Measurements from ENCODE around the gene BCL11A. TPM values are rescaled to one million over a fixed set of nuclear protein-coding genes. Genes with fewer than 3 reads are reported as not detected.

The BCL11A gene
- total RNA-seq, 2 experiments from 2014 or later: 0.40 to 0.64 TPM

DNA sequence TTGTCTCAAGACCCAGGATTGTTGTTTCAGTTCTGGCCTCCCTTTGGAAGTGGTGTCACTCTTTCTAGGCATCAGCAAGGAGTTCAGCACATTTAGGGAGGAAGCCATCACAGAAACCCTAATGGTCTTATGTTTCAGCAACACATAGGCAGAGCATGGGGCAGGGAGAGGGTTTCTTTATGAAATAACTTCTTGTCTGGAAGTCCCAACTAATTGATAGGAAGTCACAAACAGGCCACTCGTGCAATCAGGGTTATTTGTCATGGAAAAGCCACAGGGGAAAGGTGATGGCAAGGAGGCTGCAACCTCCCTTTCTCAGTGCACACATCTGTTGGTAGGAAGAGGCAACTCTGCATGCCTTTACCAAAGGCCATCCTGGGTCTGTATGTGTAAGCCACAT is 103.0 kb downstream of the BCL11A start:
- Mint-ChIP-seq H3K27me3 (peaks cover 5% of the 10 kb centered on the region), H3K9me3 (no peaks in the 10 kb centered on the region), H3K27ac (no peak overlapping the region), H3K36me3 (no peaks in the 10 kb centered on the region), H3K4me1 (no peaks in the 10 kb centered on the region), H3K4me3 (no peak overlapping the region)
- POLR2A ChIA-PET: no interaction called here
- no peak for ATAC-seq (ENCODE audit: low read depth)
- no peak for DNase-seq

DNA sequence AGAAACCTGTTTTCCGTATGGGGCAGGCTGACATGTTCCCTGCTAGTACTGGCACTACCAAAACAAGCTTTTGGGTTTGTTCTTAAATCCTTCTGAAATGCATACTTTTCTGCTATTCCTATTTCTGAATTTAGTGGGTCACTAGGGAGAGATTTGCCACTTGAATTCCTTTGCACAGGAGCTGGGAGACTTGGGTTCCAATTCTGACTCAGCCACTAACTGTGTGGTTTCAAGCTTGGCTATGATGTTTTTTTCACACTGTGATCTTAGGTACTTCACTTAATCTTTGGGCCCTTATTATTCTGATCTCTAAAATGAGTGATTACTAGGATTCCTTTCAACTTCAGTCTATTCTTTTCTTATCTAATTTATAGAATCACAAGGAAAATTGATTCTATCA is 105.5 kb downstream of the BCL11A start:
- no peaks in the 10 kb centered on the region for H3K9me3 Mint-ChIP-seq
- POLR2A ChIA-PET: no interaction called here
- DNase-seq: no peak

DNA sequence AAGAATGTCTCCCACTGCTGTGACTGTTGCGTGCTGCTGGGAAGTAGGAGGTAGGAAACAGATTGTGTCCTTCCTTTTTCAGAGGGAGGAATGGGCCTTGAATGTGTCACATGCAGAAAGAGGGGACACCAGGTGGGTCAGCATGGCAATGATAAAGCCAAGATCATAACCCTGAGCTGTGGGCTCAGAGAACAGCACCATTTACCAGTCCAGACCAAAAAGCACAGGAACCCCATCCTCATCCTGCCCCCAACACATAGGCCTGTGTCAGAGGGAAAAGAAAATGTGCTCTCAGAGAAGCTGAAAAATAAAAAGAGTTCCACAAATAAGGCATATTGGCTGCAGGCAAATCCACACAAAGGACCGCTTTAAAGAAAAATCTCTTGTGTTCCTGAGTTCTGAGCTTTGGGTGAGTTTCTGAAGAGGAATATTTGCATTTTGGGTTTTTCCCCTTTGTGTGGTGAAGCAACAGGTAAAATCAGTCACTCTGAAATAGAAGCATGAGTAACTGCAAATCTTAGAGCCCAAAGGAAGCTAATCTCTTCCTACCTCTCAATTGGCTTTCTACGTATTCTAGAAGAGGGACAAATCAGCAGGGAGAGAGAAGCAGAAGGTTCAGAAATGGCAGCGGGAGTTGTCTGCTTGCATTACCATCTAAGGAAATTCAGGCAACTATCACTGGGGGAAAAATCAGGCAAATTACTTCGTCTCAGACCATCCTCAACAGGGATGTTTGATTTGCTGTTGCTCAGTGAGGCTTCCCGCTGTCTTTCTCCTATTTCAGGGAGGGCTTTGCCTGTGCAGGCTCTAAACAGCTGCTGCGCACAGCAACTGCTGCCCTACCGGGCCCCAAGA is 106.8 kb downstream of the BCL11A start:
- Mint-ChIP-seq H3K4me1 (no peaks in the 10 kb centered on the region), H3K27ac (no peak overlapping the region), H3K36me3 (no peaks in the 10 kb centered on the region), H3K9me3 (no peaks in the 10 kb centered on the region), H3K27me3 (peaks cover 3% of the 10 kb centered on the region), H3K4me3 (no peak overlapping the region)
- DNase-seq (no peak), ATAC-seq (ENCODE audit: low read depth) (no peak)
- POLR2A ChIA-PET: no interaction called here

More for the DNA sequence above, 105.5 kb downstream of the BCL11A start:
- Mint-ChIP-seq H3K27ac (no peak overlapping the region), H3K4me3 (no peak overlapping the region), H3K27me3 (peaks cover 3% of the 10 kb centered on the region), H3K4me1 (no peaks in the 10 kb centered on the region), H3K36me3 (no peaks in the 10 kb centered on the region)
- no peak for ATAC-seq (ENCODE audit: low read depth)

DNA sequence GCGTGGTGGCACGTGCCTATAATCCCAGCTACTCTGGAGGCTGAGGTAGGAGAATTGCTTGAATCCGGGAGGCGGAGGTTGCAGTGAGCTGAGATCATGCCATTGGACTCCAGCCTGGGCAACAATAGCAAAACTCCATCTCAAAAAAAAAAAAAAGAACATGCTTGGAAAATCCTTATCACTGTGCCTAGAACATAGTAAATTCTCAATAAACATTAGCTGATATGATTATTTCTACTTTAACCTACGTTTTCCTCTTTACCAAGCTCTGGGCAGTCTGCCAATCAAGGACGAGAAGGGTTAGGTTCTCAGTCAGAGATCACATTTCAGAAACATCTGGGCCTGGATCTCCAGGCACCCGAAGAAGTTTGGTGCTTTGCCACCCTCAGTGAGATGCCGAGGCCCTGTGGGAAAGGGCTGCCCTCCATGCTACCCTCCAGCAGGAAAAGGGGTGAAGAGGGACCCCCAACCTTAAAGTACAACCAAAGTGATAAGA is 107.7 kb downstream of the BCL11A start:
- Mint-ChIP-seq H3K27ac (no peak overlapping the region), H3K27me3 (peaks cover 3% of the 10 kb centered on the region), H3K36me3 (no peaks in the 10 kb centered on the region), H3K4me3 (no peak overlapping the region), H3K4me1 (no peaks in the 10 kb centered on the region), H3K9me3 (no peaks in the 10 kb centered on the region)
- POLR2A ChIA-PET: no interaction called here
- DNase-seq (no peak), ATAC-seq (ENCODE audit: low read depth) (no peak)

DNA sequence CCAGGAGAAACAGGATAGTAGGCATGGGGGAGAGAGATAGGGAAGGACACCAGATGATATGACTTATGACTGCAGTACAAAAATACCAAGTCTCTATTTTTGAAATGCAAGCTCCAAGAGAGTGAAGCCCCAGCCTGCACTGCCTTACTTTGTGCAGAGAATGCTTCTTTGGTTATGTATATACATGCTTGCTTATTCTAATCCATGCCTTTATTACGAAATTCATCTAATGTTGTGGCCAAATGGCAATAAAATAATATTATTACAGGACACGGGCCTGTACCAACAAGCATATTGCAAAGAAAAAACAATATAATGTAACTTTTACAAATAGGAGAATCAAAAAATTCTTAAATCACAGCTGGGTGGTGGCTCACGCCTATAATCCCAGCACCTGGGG is 110.8 kb downstream of the BCL11A start:
- Mint-ChIP-seq H3K9me3 (no peaks in the 10 kb centered on the region), H3K27me3 (peaks cover 5% of the 10 kb centered on the region), H3K4me3 (no peak overlapping the region), H3K27ac (no peak overlapping the region), H3K4me1 (no peaks in the 10 kb centered on the region), H3K36me3 (no peaks in the 10 kb centered on the region)
- no peak for ATAC-seq (ENCODE audit: low read depth)
- POLR2A ChIA-PET: no interaction called here
- no peak for DNase-seq

DNA sequence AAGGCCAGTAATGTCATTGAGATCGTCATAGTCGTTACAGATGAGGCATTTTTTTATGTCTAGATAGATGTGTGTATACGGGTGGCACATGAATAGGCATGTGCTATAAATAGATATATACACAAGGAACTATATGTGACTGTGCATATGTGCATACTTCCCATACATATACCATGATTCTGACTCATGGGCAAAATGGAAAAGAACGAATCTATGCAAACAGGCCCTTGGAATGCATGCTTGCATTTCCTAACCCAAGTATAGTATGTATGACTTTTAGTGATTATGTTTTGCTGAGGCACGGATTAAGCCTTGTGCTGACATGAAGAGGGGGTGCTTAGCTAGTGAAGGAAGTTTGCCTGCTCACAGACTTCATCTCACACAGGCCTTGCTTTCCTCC is 111.7 kb downstream of the BCL11A start:
- H3K4me1 Mint-ChIP-seq: no peaks in the 10 kb centered on the region
- DNase-seq: no peak
- no peak overlapping the region for H3K27ac Mint-ChIP-seq
- H3K4me3 Mint-ChIP-seq: no peak overlapping the region
- H3K36me3 Mint-ChIP-seq: no peaks in the 10 kb centered on the region
- peaks cover 2% of the 10 kb centered on the region for H3K27me3 Mint-ChIP-seq
- no peak for ATAC-seq (ENCODE audit: low read depth)
- H3K9me3 Mint-ChIP-seq: no peaks in the 10 kb centered on the region
- POLR2A ChIA-PET: no interaction called here

DNA sequence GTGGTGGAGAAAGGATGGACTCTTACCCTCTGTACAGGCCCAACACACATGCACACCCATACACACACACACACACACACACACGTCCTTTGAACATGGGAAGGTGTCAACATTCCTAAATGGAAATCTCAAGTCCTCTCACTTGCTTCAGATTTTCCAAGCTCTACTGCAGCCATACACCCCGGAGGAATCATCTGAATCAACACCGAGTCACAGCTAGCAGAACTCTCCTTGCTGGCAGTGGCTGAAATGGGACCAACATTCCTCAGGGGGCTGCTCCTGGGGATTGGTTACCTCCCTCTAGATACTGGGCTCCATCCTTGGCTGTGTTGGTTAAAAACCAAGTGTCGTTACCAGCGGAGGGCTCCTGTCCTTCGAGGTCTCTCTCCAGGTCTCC is 112.7 kb downstream of the BCL11A start:
- H3K9me3 Mint-ChIP-seq: no peaks in the 10 kb centered on the region

DNA sequence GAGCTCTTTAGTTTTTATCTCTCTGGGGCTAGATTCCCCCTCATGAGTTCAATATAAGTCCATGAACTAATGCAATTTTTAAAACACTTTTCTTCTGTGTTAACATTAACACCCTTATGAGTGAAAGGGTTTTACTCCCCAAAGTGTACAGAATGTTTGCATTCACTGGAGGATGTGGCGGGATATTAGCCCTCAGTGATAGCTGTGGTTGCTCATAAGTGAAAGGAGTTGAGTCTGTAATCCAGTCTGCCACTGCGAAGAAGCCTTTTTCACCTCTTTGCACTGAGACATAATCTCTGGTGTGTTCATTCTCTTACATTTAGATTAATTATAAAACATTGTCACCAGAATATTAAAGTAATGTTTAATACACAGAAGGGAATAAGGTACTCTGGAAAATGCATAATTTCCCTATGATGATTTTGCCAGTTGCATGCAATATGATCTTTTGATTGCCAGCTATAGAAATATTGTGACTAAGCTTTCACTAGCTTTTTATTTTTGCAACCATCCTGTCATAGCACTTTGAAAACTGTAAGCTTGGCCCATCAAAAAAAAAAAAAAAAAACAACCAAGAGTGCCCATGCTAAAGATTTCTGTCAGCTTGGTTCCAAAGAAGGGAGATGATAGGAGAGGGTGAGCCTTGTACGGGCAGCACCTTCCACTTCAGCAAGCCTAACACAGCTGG is 113.2 kb downstream of the BCL11A start:
- DNase-seq (no peak), ATAC-seq (ENCODE audit: low read depth) (no peak)
- Mint-ChIP-seq H3K4me3 (no peak overlapping the region), H3K27ac (no peak overlapping the region), H3K36me3 (no peaks in the 10 kb centered on the region), H3K27me3 (peaks cover 2% of the 10 kb centered on the region), H3K4me1 (no peaks in the 10 kb centered on the region), H3K9me3 (no peaks in the 10 kb centered on the region)
- POLR2A ChIA-PET: no interaction called here

More for the DNA sequence above, 112.7 kb downstream of the BCL11A start:
- Mint-ChIP-seq H3K4me3 (no peak overlapping the region), H3K27ac (no peak overlapping the region), H3K36me3 (no peaks in the 10 kb centered on the region), H3K4me1 (no peaks in the 10 kb centered on the region), H3K27me3 (peaks cover 2% of the 10 kb centered on the region)
- DNase-seq (no peak), ATAC-seq (ENCODE audit: low read depth) (no peak)
- POLR2A ChIA-PET: no interaction called here

DNA sequence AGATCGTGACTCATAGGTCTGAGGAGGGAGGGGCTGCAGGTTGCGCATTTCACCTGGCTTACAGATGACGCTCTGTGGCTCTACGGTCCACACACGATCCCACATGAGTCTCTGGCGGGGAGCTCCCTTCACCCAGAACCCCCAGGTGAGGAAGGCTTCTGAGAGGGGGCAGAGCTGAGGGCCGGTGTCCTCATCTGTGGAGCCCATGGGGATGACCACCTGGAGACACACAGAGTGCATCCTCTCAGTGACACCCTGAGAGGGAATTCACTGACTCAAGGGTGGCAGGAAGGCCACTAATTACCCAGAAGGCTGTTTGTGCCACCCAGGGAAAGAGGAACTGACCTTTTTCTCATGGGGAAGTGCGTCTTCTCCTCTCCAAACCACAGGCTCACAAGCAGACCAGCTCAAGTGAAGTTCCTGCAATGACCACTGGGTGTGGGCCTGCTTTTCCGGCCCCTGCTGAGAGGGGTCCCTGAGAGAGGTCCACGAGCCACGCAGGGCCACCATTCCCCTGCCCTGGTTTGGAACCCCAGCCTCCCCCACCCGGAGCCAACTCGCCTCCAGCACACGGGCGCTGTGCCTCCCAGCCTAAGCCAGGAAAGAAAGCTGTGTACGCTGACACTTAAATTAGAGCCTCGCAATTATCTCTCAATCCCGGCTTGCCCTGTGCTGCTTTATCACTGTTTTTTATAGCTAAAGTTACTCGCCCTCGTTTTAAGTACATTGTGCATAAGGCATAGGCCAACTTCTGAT is 114.1 kb downstream of the BCL11A start:
- Mint-ChIP-seq H3K27me3 (peaks cover 2% of the 10 kb centered on the region), H3K36me3 (no peaks in the 10 kb centered on the region), H3K4me1 (no peaks in the 10 kb centered on the region), H3K4me3 (no peak overlapping the region), H3K9me3 (no peaks in the 10 kb centered on the region), H3K27ac (no peak overlapping the region)
- POLR2A ChIA-PET: no interaction called here
- ATAC-seq (ENCODE audit: low read depth) (no peak), DNase-seq (no peak)

DNA sequence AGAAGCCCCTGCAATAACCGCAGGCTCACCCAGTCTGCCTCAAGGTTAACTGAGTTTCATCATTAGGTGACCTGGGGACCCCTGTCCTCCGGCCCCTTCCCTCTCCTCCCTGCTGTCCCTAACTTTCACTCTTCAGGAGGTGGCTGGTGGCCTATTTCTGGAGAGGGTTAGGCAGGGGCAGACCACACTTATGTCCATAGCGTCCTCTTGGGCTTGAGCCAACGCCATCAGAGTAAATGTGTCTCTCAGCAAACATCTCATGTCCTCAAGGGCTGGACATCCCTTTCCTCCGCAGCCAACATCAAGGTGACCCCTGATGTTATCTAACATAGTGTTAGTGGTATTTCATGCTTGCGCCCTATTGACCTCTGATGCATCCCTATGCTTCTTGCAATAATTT is 114.8 kb downstream of the BCL11A start:
- Mint-ChIP-seq H3K27me3 (peaks cover 2% of the 10 kb centered on the region), H3K9me3 (no peaks in the 10 kb centered on the region), H3K36me3 (no peaks in the 10 kb centered on the region), H3K4me1 (no peaks in the 10 kb centered on the region), H3K4me3 (no peak overlapping the region), H3K27ac (no peak overlapping the region)
- POLR2A ChIA-PET: no interaction called here
- DNase-seq (no peak), ATAC-seq (ENCODE audit: low read depth) (no peak)

DNA sequence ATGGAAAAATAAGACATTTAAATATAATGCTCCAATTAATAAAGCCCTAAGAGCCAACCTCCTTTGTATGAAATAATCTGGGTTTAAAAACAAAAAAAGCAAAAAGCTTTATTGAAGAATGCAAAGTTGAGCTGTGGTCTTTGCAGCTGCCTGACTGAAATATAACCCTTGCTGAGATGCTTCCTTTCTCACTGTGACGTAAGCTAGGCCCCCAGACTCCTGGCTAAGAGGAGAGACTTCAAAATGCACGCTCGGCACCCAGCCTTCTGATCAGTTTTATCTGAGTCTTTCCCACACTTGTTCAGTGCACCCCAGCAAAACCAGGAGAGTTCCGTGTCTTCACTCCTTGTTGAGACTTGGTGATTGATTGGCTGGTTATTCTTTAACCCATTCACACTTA is 115.3 kb downstream of the BCL11A start:
- ATAC-seq (ENCODE audit: low read depth) (no peak), DNase-seq (no peak)
- Mint-ChIP-seq H3K9me3 (no peaks in the 10 kb centered on the region), H3K4me3 (no peak overlapping the region), H3K27me3 (peaks cover 2% of the 10 kb centered on the region), H3K27ac (no peak overlapping the region), H3K36me3 (no peaks in the 10 kb centered on the region), H3K4me1 (no peaks in the 10 kb centered on the region)
- POLR2A ChIA-PET: no interaction called here

DNA sequence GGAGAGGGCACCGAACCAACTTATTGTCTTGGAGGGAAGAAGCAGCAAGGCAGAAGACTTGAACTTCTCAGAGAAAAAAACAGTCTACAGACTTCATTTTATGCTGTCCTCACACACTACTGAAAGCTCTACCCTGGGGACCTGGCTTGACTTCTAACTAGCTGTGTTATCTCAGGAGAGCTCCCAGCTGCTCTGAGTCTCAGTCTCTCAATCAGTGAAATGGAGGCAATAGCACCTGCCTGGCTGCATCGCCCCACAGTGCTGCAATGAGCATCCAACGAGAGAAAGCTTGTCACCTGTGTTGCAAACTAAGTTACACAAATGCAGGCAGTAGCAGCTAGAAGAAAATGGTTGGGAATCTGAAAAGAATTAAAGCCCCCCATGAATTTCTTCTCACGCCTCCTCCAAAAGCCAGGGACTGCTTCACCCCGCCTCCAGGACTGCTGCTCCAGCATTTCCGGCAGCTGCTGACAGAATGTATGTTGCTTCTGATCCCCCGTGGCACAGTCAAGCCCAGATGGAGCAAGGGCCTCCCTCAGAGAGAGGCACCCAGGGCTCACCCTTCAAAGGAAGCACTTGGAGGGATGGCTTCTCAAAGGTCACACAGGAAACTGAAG is 116.3 kb downstream of the BCL11A start:
- POLR2A ChIA-PET: no interaction called here
- ATAC-seq (ENCODE audit: low read depth) (no peak), DNase-seq (no peak)
- H3K4me3 Mint-ChIP-seq: no peak overlapping the region
- H3K27me3 Mint-ChIP-seq: peaks cover 6% of the 10 kb centered on the region
- H3K27ac Mint-ChIP-seq: no peak overlapping the region
- no peaks in the 10 kb centered on the region for H3K9me3 Mint-ChIP-seq
- no peaks in the 10 kb centered on the region for H3K4me1 Mint-ChIP-seq
- no peaks in the 10 kb centered on the region for H3K36me3 Mint-ChIP-seq

DNA sequence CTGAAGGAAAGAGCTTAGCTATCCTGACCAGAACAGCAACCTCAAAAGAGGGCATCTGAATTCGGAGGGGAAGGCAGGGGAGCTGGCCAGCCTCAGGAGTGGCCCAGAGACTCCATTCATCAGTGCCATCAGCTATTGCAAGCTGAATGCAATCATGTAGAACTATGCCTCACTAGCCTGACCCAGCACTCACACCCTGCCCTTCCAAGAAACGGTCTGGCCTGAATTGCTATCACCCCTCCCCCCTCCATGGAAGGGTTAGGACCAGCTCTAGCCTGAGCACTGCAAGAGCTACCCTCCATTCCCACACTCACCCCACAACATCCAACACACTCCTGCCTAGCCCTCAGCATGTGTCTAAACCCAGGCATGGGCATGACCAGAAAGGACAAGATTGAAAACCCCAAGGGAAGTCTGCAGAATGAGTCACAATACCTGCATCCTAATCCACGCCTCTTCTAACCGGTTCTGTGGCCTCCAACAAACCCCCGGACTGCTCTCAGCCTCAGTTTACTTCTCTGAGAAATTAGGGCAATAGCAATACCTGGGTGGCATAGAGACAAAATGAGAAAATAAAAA is 120.3 kb downstream of the BCL11A start:
- H3K4me1 Mint-ChIP-seq: no peaks in the 10 kb centered on the region
- ATAC-seq (ENCODE audit: low read depth): no peak
- POLR2A ChIA-PET: no interaction called here
- peaks cover 9% of the 10 kb centered on the region for H3K27me3 Mint-ChIP-seq
- H3K27ac Mint-ChIP-seq: no peak overlapping the region
- H3K9me3 Mint-ChIP-seq: no peaks in the 10 kb centered on the region
- no peak for DNase-seq
- no peaks in the 10 kb centered on the region for H3K36me3 Mint-ChIP-seq
- no peak overlapping the region for H3K4me3 Mint-ChIP-seq
